Measurements from ENCODE around the gene MMP24. TPM values are rescaled to one million over a fixed set of nuclear protein-coding genes. Genes with fewer than 3 reads are reported as not detected.

The MMP24 gene
- total RNA-seq, 1 donor from 2014 or later = 0.13 TPM

GRCh38 chr20:35298264-35298663 is 71.8 kb downstream of the MMP24 start:
- intact Hi-C loops (cut with DNase I) = no loop called here
- ATAC-seq (ENCODE audit: poor library complexity) = no peak
- DNase-seq = no peak

GRCh38 chr20:35299780-35300179 is 73.3 kb downstream of the MMP24 start:
- ATAC-seq (ENCODE audit: poor library complexity) = no peak
- intact Hi-C loops (cut with DNase I) = loop anchor here (5.0 kb wide), 1 partner anchor 148 kb away; no protein-coding TSS in a partner anchor
- DNase-seq = no peak

- no peak for DNase-seq
- ATAC-seq (ENCODE audit: poor library complexity) = no peak
- intact Hi-C loops (cut with DNase I) = loop anchor here (5.0 kb wide), 1 partner anchor 147 kb away; no protein-coding TSS in a partner anchor
These were observed 74.2 kb downstream of the MMP24 start for GRCh38 chr20:35300469-35301262.

GRCh38 chr20:35301426-35301825 is 74.9 kb downstream of the MMP24 start:
- DNase-seq = no peak
- intact Hi-C loops (cut with DNase I) = loop anchor here (5.0 kb wide), 1 partner anchor 146 kb away; no protein-coding TSS in a partner anchor
- ATAC-seq (ENCODE audit: poor library complexity) = no peak

- no peak for DNase-seq
- ATAC-seq (ENCODE audit: poor library complexity) = no peak
- intact Hi-C loops (cut with DNase I) = loop anchor here (5.0 kb wide), 1 partner anchor 145 kb away; no protein-coding TSS in a partner anchor
These were observed 76.2 kb downstream of the MMP24 start for GRCh38 chr20:35302421-35303335.

- ATAC-seq (ENCODE audit: poor library complexity) (no peak), DNase-seq (no peak)
- intact Hi-C loops (cut with DNase I) = loop anchor here (5.0 kb wide), 1 partner anchor 144 kb away; no protein-coding TSS in a partner anchor
These were observed 76.9 kb downstream of the MMP24 start for GRCh38 chr20:35303382-35303734.

GRCh38 chr20:35303735-35304491 is 77.4 kb downstream of the MMP24 start:
- intact Hi-C loops (cut with DNase I) = loop anchor here (5.0 kb wide), 1 partner anchor 143 kb away; no protein-coding TSS in a partner anchor
- peak; percentile 80 for DNase-seq
- peak; percentile 61 for ATAC-seq (ENCODE audit: poor library complexity)

- no peak for DNase-seq
- no peak for ATAC-seq (ENCODE audit: poor library complexity)
- intact Hi-C loops (cut with DNase I) = loop anchor here (5.0 kb wide), 1 partner anchor 142 kb away; no protein-coding TSS in a partner anchor
These were observed 78.5 kb downstream of the MMP24 start for GRCh38 chr20:35304956-35305355.

- DNase-seq (no peak), ATAC-seq (ENCODE audit: poor library complexity) (no peak)
- intact Hi-C loops (cut with DNase I) = no loop called here
These were observed 79.4 kb downstream of the MMP24 start for GRCh38 chr20:35305682-35306556.

- peak; percentile 64 for ATAC-seq (ENCODE audit: poor library complexity)
- DNase-seq = no peak
- intact Hi-C loops (cut with DNase I) = no loop called here
These were observed 80.5 kb downstream of the MMP24 start for GRCh38 chr20:35306931-35307517.

- ATAC-seq (ENCODE audit: poor library complexity) = peak; percentile 81
- DNase-seq = peak; percentile 87
- intact Hi-C loops (cut with DNase I) = no loop called here
These were observed 81.5 kb downstream of the MMP24 start for GRCh38 chr20:35307666-35308653.

- intact Hi-C loops (cut with DNase I) = no loop called here
- no peak for ATAC-seq (ENCODE audit: poor library complexity)
These were observed 84.9 kb downstream of the MMP24 start for GRCh38 chr20:35311409-35311808.

GRCh38 chr20:35311822-35312221 is 85.3 kb downstream of the MMP24 start:
- no peak for DNase-seq
- ATAC-seq (ENCODE audit: poor library complexity) = no peak
- intact Hi-C loops (cut with DNase I) = no loop called here

More at GRCh38 chr20:35311409-35311808, 84.9 kb downstream of the MMP24 start:
- DNase-seq = no peak

GRCh38 chr20:35312318-35312717 is 85.8 kb downstream of the MMP24 start:
- ATAC-seq (ENCODE audit: poor library complexity) = no peak
- intact Hi-C loops (cut with DNase I) = no loop called here
- no peak for DNase-seq

- DNase-seq = no peak
- ATAC-seq (ENCODE audit: poor library complexity) = no peak
- intact Hi-C loops (cut with DNase I) = no loop called here
These were observed 88.5 kb downstream of the MMP24 start for GRCh38 chr20:35314816-35315631.
